Measurements from ENCODE around the gene RNF144B. TPM values are rescaled to one million over a fixed set of nuclear protein-coding genes. Genes with fewer than 3 reads are reported as not detected.

RNF144B gene
- total and polyA plus RNA-seq, 4 experiments from 2014 or later, result 0.93 to 5.8 (median 3.2) TPM

- no peak for DNase-seq
- ChIA-PET CTCF (ENCODE audit: partially characterized antibody) (interaction anchor here (0.8 to 9.7 kb wide), 14 partner anchors 8 to 180 kb away, joined by 3 to 254 read pairs (median 5); partner anchors contain the start of gene RNF144B), POLR2A (ENCODE audit: partially characterized antibody) (no interaction called here)
- intact Hi-C loops (cut with micrococcal nuclease), result no loop called here
- Mint-ChIP-seq H3K9me3 (no peaks in the 10 kb centered on the region), H3K36me3 (no peaks in the 10 kb centered on the region), H3K4me1 (peaks cover 0 to 3% (median 0%) of the 10 kb centered on the region in 4 donors), H3K27ac (no peak overlapping the region), H3K27me3 (peaks cover 0 to 2% of the 10 kb centered on the region in 2 donors), H3K4me3 (no peak overlapping the region)
- no peaks in the 10 kb centered on the region for H3K9me3 ChIP-seq (ENCODE audit: control insufficient read depth in 1 of 2, low read length in 2 of 2)
- H3K27ac ChIP-seq (ENCODE audit: low read depth, low read length), result no peak overlapping the region
- H3K27me3 ChIP-seq (ENCODE audit: insufficient read depth, low read length), result no peaks in the 10 kb centered on the region
- H3K4me1 ChIP-seq (ENCODE audit: insufficient read depth, low read length), result no peaks in the 10 kb centered on the region
- no peaks in the 10 kb centered on the region for H3K36me3 ChIP-seq (ENCODE audit: insufficient read depth, low read length)
- H3K4me3 ChIP-seq (ENCODE audit: low read length in 2 of 2), result no peak overlapping the region
Measured at GRCh38 chr6:18503206-18503592, 116.0 kb downstream of the RNF144B start.

GRCh38 chr6:18503593-18504231 is 116.6 kb downstream of the RNF144B start:
- H3K4me3 ChIP-seq (ENCODE audit: low read length in 2 of 2), result no peak overlapping the region
- H3K27ac ChIP-seq (ENCODE audit: low read depth, low read length), result no peak overlapping the region
- no peaks in the 10 kb centered on the region for H3K4me1 ChIP-seq (ENCODE audit: insufficient read depth, low read length)
- no peak overlapping the region for H3K27ac Mint-ChIP-seq
- no peaks in the 10 kb centered on the region for H3K36me3 Mint-ChIP-seq
- H3K9me3 Mint-ChIP-seq, result no peaks in the 10 kb centered on the region
- H3K4me3 Mint-ChIP-seq, result peak overlapping the region in 3 of 8 donors; percentile 6 to 52 (median 32)
- H3K27me3 ChIP-seq (ENCODE audit: insufficient read depth, low read length), result no peaks in the 10 kb centered on the region
- intact Hi-C loops (cut with micrococcal nuclease), result loop anchor here (1.0 kb wide), 2 partner anchors 179 to 239 kb away; partner anchors contain the start of gene DEK
- CTCF ChIA-PET (ENCODE audit: partially characterized antibody), result interaction anchor here (0.8 to 9.7 kb wide), 12 partner anchors 8 to 180 kb away, joined by 3 to 254 read pairs (median 6); partner anchors contain the start of gene RNF144B
- H3K27me3 Mint-ChIP-seq, result peaks cover 0 to 2% of the 10 kb centered on the region in 2 donors
- H3K36me3 ChIP-seq (ENCODE audit: insufficient read depth, low read length), result no peaks in the 10 kb centered on the region
- H3K9me3 ChIP-seq (ENCODE audit: control insufficient read depth in 1 of 2, low read length in 2 of 2), result no peaks in the 10 kb centered on the region
- H3K4me1 Mint-ChIP-seq, result peaks cover 0 to 3% (median 0%) of the 10 kb centered on the region in 4 donors
- POLR2A ChIA-PET (ENCODE audit: partially characterized antibody), result no interaction called here
- DNase-seq, result peak in 4 of 5 donors; percentile 37 to 39 (median 38)

- Histone ChIP-seq H3K36me3 (ENCODE audit: insufficient read depth, low read length) (no peaks in the 10 kb centered on the region), H3K4me1 (ENCODE audit: insufficient read depth, low read length) (no peaks in the 10 kb centered on the region), H3K4me3 (ENCODE audit: low read length in 2 of 2) (no peak overlapping the region), H3K27ac (ENCODE audit: low read depth, low read length) (no peak overlapping the region), H3K27me3 (ENCODE audit: insufficient read depth, low read length) (no peaks in the 10 kb centered on the region), H3K9me3 (ENCODE audit: control insufficient read depth in 1 of 2, low read length in 2 of 2) (no peaks in the 10 kb centered on the region)
- H3K9me3 Mint-ChIP-seq, result no peaks in the 10 kb centered on the region
- intact Hi-C loops (cut with micrococcal nuclease), result loop anchor here (1.0 kb wide), 2 partner anchors 180 to 240 kb away; partner anchors contain the start of gene DEK
- H3K27me3 Mint-ChIP-seq, result peaks cover 0 to 2% of the 10 kb centered on the region in 2 donors
- ChIA-PET CTCF (ENCODE audit: partially characterized antibody) (interaction anchor here (0.8 to 9.7 kb wide), 11 partner anchors 9 to 192 kb away, joined by 3 to 254 read pairs (median 6); partner anchors contain the start of gene RNF144B), POLR2A (ENCODE audit: partially characterized antibody) (no interaction called here)
- DNase-seq, result no peak
- H3K4me1 Mint-ChIP-seq, result peaks cover 0 to 3% (median 0%) of the 10 kb centered on the region in 4 donors
- H3K27ac Mint-ChIP-seq, result no peak overlapping the region
- no peak overlapping the region for H3K4me3 Mint-ChIP-seq
- no peaks in the 10 kb centered on the region for H3K36me3 Mint-ChIP-seq
Measured at GRCh38 chr6:18504232-18504596, 117.1 kb downstream of the RNF144B start.

GRCh38 chr6:18506382-18507017 is 119.3 kb downstream of the RNF144B start:
- ChIA-PET CTCF (ENCODE audit: partially characterized antibody) (interaction anchor here (0.8 to 9.7 kb wide), 7 partner anchors 10 to 385 kb away, joined by 3 to 254 read pairs (median 4); partner anchors contain the start of gene RNF144B), POLR2A (ENCODE audit: partially characterized antibody) (no interaction called here)
- no peaks in the 10 kb centered on the region for H3K9me3 Mint-ChIP-seq
- Histone ChIP-seq H3K9me3 (ENCODE audit: control insufficient read depth in 1 of 2, low read length in 2 of 2) (no peaks in the 10 kb centered on the region), H3K4me3 (ENCODE audit: low read length in 2 of 2) (no peak overlapping the region), H3K36me3 (ENCODE audit: insufficient read depth, low read length) (no peaks in the 10 kb centered on the region), H3K27me3 (ENCODE audit: insufficient read depth, low read length) (no peaks in the 10 kb centered on the region), H3K27ac (ENCODE audit: low read depth, low read length) (no peak overlapping the region), H3K4me1 (ENCODE audit: insufficient read depth, low read length) (no peaks in the 10 kb centered on the region)
- H3K36me3 Mint-ChIP-seq, result no peaks in the 10 kb centered on the region
- H3K27me3 Mint-ChIP-seq, result peaks cover 0 to 2% of the 10 kb centered on the region in 2 donors
- intact Hi-C loops (cut with micrococcal nuclease), result no loop called here
- peak overlapping the region in 1 of 8 donors; percentile 12 for H3K4me3 Mint-ChIP-seq
- H3K4me1 Mint-ChIP-seq, result peaks cover 0 to 3% (median 0%) of the 10 kb centered on the region in 4 donors
- DNase-seq, result no peak
- no peak overlapping the region for H3K27ac Mint-ChIP-seq

GRCh38 chr6:18507018-18507415 is 119.9 kb downstream of the RNF144B start:
- Histone ChIP-seq H3K27ac (ENCODE audit: low read depth, low read length) (no peak overlapping the region), H3K4me3 (ENCODE audit: low read length in 2 of 2) (no peak overlapping the region), H3K36me3 (ENCODE audit: insufficient read depth, low read length) (no peaks in the 10 kb centered on the region), H3K27me3 (ENCODE audit: insufficient read depth, low read length) (no peaks in the 10 kb centered on the region), H3K4me1 (ENCODE audit: insufficient read depth, low read length) (no peaks in the 10 kb centered on the region), H3K9me3 (ENCODE audit: control insufficient read depth in 1 of 2, low read length in 2 of 2) (no peaks in the 10 kb centered on the region)
- Mint-ChIP-seq H3K4me1 (peaks cover 0 to 3% (median 0%) of the 10 kb centered on the region in 4 donors), H3K4me3 (peak overlapping the region in 1 of 8 donors; percentile 12), H3K27me3 (peaks cover 0 to 2% of the 10 kb centered on the region in 2 donors), H3K9me3 (no peaks in the 10 kb centered on the region), H3K27ac (no peak overlapping the region), H3K36me3 (no peaks in the 10 kb centered on the region)
- ChIA-PET POLR2A (ENCODE audit: partially characterized antibody) (no interaction called here), CTCF (ENCODE audit: partially characterized antibody) (interaction anchor here (0.8 to 9.7 kb wide), 8 partner anchors 9 to 385 kb away, joined by 3 to 254 read pairs (median 4); partner anchors contain the start of gene RNF144B)
- DNase-seq, result no peak
- intact Hi-C loops (cut with micrococcal nuclease), result no loop called here

- no peaks in the 10 kb centered on the region for H3K27me3 ChIP-seq (ENCODE audit: insufficient read depth, low read length)
- H3K27me3 Mint-ChIP-seq, result peaks cover 1 to 2% of the 10 kb centered on the region in 2 donors
- ChIA-PET CTCF (ENCODE audit: partially characterized antibody) (interaction anchor here (0.9 to 9.7 kb wide), 5 partner anchors 10 to 226 kb away, joined by 3 to 254 read pairs (median 3); no protein-coding TSS in a partner anchor), POLR2A (ENCODE audit: partially characterized antibody) (no interaction called here)
- no peaks in the 10 kb centered on the region for H3K36me3 Mint-ChIP-seq
- no peaks in the 10 kb centered on the region for H3K9me3 ChIP-seq (ENCODE audit: control insufficient read depth in 1 of 2, low read length in 2 of 2)
- intact Hi-C loops (cut with micrococcal nuclease), result no loop called here
- peaks cover 0 to 3% (median 0%) of the 10 kb centered on the region in 4 donors for H3K4me1 Mint-ChIP-seq
- H3K36me3 ChIP-seq (ENCODE audit: insufficient read depth, low read length), result no peaks in the 10 kb centered on the region
- H3K4me3 ChIP-seq (ENCODE audit: low read length in 2 of 2), result no peak overlapping the region
- H3K9me3 Mint-ChIP-seq, result no peaks in the 10 kb centered on the region
- DNase-seq, result no peak
- H3K27ac Mint-ChIP-seq, result no peak overlapping the region
- no peak overlapping the region for H3K27ac ChIP-seq (ENCODE audit: low read depth, low read length)
- H3K4me3 Mint-ChIP-seq, result no peak overlapping the region
- no peaks in the 10 kb centered on the region for H3K4me1 ChIP-seq (ENCODE audit: insufficient read depth, low read length)
Measured at GRCh38 chr6:18507561-18507960, 120.4 kb downstream of the RNF144B start.

Data from CD4-positive, alpha-beta memory T cell (primary cell).